ENCODE measurements around the gene STK17A. TPM values are rescaled to one million over a fixed set of nuclear protein-coding genes. Genes with fewer than 3 reads are reported as not detected.
A peak's percentile ranks its signal among the peaks of the same experiment; 100 is the strongest.

The STK17A gene
- 42.3 TPM for polyA plus RNA-seq (2013, experiment 1 of 2; ENCODE audit: insufficient read length)
- polyA plus RNA-seq (2013, experiment 2 of 2; ENCODE audit: insufficient read length) = 43.2 TPM

DNA sequence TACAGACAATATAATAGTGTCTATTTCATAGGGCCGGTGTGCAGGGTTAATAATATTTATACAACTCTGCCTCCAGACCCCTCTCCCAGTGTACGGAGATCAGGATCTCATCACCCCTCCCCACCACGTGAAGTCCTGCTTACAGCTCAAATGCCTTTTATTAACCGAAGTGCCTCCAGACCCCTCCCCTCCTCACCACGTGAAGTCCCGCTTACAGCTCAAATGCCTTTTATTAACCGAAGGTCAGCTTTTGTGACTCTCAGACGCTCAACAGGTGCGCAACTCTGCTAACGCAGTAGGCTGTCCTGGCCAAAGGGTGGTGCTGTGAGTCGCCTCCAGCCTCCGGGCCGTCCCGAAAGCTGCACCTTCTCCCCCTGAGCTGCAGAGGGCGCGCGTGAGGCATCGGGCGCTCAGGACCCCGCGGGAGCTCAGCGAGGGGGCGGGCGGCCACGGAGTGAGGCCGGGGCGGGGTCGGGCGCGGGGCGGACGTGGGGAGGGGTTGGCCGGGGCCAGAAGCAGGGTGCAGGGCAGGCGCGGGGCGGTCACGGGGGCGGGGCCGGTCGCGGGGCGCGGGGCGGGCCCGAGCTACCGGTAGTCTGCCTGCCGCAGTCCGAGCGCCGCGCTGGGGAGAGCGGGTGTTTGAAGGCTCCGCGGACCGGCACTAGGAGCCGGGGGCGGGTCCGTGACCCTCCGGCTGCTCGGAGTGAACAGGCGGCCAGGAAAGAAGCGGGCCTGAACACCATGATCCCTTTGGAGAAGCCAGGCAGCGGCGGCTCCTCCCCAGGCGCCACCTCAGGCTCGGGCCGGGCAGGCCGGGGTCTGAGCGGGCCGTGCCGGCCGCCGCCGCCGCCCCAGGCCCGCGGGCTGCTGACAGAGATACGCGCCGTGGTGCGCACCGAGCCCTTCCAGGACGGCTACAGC lies at the start of gene STK17A:
Gene STK17A, plus strand, starts transcription at position 606 of the 921 bp plus-strand sequence. Its CDS starts 136 bp downstream, at position 742.
- peak; percentile 89 for DNase-seq

DNA sequence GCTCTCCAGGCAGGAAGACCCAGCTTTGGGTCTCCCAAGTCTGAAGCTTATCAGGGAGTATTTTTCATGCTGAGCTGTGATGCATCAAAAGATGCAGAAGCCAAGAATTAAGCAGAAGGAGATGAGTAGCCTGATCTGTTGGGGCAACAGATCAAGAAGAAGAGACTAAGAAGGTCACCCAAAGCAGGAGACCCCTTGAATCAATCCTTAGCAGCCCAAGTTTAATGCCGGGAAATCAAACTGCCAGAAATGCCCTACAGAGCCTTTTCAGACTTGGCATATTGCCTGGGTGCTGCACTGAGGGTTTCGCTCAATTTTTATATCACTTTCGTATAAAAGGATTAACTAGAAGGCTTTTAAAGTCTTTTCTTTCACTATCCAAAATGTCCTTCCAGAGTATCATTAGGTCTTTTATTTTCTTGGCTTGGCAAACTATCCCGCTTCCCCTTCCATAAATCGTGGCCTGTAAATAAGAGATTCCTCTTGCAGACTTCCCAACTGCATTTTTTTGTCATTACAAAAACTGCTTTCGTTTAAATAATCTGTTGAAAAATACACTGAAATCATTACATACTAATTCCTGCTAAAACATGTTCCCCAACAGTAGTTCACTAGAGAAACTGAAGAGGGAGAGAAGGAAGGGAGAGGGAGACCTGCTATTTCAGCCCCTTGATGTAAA lies 49.0 kb upstream of the STK17A start:
- DNase-seq = peak; percentile 84

DNA sequence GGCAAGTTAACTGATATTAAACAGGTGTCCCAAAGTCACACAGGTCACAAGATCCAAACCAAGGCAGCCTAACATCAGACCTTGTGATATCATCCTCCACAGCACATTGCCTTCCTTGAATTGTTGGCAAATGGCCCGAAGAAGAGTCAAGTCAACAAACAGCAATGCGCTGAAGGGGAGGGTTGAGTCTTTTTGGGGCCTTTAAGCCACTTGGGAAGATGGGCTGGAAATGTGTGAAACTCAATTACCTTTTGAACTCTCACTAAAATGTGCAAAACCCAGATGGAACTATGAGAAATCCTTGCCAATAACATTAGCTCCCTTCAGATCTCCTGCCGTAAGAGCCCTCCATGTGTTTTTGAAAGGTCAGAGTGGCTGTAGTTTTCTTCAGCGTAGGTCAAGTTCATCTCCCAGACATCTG lies 47.9 kb upstream of the STK17A start:
- peak; percentile 76 for DNase-seq

DNA sequence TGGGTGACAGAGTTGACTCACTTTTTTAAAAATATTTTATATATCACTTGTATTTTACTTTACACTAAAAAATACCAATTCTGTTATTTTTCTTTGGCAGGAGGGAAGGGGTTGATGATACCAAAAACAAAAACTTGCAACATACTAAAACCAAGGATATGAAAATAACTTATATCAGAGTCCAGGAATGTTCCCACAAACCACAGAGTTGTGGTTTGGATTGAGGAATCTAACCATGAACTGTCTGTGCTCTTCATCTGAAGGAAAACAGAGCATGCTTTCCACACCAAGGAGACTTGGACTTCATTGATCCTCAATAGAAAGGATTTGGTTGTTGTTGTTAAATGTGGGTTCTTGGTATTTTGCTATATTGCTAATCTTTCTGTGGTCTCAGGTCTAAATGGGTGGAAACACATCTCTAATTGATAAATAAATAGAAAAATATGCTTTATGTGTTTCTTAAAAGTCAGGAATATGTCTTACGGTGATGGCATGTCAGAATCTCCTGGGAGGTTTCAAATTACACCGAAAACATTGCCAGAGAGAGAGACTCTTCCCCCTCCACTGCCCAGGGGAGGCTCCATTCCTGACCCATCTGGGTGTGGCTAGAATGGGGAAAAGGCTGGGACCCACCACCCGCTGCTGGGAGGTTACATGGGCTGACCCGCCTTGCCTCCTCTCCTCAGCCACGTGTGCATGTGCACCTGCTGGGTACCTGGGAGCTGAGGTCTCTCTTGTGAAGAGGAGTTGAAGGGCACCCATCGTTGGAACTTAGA lies 46.9 kb upstream of the STK17A start:
- DNase-seq = peak; percentile 94

DNA sequence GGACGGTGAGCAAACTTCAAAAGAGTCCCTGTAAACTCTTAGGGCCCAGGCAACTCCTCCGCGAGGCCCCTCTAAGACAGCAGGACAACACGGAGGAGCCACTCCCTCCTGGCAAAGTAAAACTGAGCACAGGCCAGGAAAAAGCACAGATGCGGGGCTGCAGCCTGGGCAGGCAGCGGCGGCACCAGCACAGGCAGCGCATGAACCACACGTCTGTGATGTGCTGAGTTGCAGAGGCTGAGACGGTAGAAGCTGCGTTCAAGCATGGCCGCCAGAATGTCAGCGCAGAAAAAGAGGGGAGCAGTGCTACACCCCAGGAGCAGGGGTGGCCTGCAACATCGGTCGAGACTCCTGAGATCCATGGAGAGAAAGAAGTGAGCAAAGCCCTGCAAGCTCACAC lies 46.1 kb upstream of the STK17A start:
- DNase-seq = no peak

DNA sequence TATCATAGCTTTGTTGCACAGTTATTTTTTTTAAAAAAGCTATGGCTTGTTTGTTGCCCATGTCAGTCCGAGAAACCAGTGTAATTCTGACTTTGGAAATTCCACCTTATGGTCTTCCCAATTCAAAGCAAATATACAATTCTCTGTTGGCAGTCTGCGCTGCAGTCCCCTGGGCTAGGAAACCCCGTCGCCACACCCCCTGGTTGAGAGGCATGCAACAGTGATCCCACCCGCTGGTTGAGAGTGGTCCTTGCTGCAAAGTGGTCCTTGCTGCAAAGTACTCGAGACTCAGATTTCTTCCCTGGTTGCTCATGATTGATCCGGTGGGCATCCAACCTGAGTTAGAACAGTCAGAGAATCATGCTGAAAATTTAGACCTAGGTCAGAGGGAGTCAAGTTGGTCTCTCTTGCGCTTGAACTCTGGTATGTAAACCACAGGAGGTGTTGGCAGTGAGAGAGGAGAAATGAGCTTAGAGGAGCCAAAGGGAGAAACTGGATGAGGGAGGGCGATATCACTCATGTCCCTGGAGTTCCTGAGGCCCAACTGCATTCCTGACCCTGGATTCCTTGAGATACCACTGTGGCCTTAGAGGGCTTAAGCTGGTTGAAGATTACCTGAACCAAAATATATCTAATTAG lies 45.0 kb upstream of the STK17A start:
- DNase-seq = peak; percentile 34

DNA sequence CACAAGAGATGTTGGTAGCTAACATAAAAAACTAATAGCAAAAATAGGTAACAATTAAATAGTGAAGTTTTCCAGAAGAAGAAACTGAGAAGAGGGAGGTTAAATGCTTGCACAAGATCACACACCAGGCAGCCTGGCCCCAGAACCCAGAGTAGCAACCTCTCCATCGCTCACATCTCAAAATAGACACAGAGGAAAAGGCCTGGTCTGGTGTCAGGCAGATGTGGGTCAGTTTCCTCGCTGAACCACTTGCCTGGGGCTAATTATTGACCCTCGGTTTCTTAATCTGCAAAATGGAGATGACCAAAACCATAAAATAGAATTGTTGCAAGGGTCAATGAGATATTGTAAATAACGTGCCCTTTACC lies 44.5 kb upstream of the STK17A start:
- no peak for DNase-seq

DNA sequence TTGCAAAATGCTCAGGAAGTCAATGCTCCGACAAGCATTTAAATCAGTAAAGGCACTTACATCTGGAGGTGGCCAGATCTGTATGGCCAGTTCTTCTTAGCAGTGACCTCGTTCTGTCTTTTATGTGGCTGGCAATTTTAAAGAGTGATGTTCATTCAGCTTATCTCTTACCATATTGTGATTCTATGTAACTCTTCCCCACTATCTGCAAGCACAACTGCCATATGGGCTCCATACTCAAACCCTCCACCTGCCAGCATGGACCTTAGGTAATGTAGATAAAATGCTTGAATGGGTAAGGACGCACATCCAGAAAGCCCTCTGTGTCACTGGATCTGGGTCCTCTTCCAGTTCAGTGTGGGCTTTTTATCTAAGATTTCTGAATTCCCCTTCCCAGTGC lies 42.4 kb upstream of the STK17A start:
- DNase-seq = no peak

DNA sequence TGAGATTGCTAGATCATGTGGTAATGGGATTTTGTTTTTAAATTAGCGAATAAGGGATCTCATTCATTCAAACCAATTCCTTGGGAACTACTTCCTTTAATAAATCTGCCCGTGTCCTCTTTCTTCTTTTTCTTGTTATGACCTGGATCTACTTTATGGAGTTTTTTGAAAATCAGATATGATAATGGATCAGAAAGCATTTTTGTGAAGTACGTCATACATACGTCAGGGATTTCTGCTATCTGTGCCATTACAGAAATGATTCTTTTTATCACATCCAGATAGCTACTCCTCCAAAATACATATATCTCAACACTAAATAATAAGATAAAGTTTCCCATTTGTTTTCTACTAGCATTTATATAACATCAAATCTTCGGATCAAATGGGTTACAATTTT lies 40.2 kb upstream of the STK17A start:
- no peak for DNase-seq

DNA sequence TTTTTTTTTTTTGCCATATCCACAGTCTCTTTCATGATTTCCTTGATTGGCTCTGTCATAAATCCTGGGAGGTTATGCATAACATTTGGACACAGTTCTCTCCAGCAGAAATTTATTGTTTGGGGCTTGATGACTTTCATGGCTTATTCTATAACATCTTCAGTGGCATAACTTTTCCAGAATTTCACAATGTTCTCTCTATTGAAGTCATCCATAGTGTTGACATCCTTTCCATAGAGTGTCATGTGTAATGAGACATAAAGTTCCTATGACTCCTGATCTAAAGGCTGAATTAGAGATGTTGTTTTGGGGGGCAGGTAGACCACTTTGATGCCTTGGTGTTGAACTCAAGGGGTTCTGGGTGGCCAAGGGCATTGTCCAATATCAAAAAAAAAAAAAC lies 36.7 kb upstream of the STK17A start:
- DNase-seq = peak; percentile 31

DNA sequence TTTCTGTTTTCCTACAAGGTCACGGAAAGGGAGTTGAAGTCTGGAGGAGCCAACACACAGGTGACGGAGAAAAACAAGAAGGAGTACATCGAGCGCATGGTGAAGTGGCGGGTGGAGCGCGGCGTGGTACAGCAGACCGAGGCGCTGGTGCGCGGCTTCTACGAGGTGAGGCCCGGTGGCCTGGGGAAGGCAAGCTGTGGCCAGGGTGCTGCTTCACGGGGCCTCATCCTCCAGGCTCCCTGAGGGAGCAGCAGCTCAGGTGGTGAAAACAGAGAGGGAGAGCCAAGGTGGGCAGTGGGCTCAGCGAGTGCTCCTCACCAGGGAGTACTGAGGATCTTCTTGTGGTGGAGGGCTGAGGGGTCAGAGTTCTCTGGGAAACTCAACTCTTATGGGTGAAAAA lies 32.5 kb upstream of the STK17A start:
- no peak for DNase-seq

DNA sequence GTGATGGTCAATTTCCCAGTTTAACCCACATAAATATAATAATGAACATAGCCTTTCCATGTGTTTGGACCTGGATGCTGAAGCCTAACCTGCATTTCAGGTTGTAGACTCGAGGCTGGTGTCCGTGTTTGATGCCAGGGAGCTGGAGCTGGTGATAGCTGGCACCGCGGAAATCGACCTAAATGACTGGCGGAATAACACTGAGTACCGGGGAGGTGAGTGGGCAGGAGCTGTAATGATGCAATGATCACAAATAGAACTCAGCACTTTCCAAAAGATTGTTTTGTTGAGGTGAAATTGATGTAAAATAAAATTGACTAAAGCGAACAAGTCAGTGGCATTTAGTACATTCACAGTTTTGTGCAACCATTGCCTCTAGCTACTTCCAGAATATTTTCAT lies 30.8 kb upstream of the STK17A start:
- no peak for DNase-seq

DNA sequence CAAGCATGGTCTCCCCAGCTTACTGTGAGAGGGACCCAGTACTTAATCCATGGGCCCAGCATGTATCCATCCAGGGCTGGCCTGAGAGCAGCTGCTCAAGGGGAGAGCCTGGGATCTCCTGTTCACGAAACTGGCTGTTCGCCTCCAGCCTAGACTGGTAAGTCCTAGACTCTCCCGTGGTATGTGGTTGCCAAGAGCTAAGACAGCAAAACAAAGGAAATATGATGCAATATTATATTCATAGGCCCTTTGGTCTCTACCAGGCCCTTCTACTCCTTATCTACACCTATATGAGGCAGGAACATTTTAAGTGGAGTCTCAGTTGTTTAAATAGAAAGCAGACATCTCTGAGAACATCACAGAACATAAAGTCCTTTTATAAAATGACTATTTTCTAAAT lies 28.9 kb upstream of the STK17A start:
- DNase-seq = peak; percentile 43

DNA sequence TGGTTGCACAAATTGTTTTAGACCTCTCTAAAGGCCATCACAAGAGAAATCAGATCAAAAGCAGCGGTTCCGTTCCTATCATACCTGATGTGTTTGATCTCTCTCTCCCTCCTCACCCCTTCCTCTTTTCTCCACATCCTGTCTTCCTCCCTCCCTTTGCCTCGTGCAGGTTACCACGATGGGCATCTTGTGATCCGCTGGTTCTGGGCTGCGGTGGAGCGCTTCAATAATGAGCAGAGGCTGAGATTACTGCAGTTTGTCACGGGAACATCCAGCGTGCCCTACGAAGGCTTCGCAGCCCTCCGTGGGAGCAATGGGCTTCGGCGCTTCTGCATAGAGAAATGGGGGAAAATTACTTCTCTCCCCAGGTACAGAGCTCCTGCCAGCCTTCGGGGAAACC lies 28.5 kb upstream of the STK17A start:
- no peak for DNase-seq

DNA sequence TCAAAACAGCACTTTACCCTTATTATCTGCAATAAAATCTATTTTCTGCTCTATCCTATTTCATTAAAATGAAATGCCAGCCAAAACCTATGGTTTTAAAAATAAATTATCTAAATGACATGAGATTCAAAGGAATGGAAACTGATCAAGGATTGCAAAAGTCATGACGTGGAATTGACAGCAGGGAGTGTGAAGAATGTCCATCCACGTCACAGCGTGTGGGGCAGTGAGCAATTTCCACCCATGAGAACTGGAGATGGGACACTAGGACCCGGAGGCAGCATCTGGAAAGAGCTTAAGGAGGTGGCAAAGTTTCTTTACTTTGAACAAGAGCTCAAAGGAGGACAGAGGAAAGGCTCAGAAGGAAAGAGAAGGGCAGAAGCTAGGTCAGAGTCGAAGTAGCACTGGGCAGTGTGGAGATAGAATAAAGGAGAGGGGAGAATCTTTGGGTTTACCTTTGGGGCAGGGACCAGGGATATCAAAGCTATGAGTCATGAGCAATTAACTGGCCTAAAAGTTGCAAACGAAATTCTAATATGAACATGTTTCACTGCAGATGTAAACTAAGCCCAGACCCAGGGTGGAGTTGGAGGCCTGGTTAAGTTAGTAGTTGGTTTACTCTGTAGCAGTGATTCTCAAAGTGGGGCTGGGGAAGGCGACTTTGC lies 24.9 kb upstream of the STK17A start:
- no peak for DNase-seq

DNA sequence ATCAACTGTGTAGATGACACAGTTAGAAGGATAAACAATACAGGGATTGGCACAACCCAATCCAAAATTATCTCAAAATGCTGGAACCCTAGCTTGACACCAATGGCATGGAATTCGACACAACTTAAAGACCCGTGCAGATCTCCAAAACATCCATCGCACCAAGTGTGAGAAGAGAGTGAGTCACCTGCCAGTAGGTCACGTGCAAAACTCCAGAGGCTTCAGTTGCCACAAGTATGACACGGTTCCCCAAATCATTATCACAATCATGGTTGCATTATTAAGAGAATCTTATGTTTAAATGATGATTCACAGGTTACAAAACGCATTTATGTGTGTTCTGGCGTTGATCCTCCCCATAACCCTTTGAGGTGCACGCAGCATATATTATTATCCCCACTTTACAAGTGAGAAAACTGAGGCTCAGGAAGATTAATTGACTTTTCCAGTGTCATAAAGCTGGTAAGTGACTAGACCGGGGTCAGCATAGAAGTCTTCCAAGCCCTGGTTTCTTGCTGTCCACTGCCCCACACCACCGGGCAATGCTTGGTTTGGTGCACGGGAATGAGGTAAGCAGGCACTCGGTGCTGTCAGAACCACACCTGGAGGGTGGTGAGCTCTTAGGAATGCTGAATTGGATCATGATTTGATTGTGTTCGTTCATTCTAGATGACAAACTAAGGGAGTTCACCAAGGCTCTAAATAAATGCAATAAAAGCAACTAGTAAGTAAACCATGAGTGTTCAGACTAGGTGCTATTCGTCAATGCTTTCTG lies 23.6 kb upstream of the STK17A start:
- no peak for DNase-seq

DNA sequence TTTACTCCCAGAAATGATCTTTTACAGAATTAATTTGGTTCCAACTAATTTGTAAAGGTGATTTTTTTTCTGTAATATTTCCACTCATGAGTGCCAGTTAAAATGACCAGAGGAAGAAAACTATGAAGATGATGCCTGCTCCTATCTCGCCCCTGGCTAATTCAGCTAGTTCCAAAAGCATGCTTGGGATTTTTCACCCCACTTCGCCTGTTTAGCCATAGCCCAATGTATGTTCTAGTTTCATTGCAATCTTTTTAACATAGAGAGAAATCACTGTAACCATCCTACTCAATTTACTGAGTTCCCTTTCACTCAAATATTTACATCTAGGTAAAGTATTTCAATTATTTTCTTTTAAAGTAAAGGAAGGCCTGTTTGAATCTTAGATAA lies 23.0 kb upstream of the STK17A start:
- DNase-seq = no peak

DNA sequence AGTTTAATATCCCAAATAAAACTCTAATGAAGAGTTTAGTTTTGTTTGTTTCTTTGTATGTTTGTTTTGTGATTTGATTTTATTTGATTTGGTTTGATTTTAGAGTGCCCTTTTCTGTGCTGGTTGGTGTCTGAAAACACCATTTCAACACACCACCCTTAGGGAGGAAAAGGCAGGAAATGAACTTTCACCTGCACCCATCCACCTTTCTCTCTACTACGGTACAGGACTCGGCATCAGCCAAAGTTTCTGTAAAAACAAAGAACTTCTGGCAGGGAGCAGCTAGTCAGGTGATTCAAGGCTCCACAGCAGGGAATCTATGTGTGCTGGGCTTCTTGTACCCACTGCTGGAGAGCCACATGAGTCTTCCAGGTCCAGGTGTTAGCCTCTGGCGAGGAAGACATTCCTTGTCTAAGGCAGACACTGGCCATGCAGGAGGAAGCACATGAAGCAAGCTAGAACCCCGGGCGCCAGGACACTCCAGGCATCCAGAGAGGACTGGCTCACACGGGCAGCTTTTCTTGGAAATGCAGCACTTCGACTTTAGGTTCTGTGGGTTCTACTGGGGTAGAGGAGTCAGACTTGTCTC lies 22.1 kb upstream of the STK17A start:
- no peak for DNase-seq

DNA sequence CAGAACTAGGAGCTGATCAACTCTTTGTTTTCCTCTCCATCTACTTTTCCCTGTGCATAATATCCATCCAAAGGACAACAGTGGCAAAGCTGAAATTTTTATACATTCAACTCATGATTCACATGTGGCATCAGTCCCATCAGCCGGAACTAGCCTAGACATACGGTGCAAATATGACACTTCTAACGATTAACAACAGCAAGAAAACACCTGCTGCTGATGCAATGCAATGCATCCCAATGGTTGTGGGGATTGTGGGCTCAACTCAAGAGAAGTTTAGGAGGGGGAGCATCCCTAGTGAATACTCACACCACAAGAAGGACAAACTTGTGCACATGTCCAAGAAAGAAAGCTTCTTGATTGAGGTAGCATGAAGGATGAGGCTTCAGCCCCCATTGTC lies 20.5 kb upstream of the STK17A start:
- DNase-seq = no peak

DNA sequence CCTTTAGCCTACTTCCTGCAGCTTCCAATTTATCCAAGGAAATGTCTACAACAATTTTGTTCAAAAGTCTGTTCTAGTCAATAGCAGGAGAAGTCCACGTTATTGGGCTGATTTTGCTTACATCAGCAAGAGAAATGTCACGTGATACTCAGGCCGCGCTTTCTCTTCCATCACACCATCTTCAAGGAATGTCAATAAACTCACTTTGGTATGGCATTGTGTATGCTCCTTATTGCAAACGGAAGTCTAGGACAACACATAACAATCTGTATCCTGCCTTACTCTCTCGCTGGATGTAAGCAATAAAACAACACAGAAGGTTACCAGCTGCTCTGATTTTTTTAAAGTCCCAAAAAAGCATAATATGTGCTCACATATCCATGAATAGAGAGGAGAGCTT lies 17.1 kb upstream of the STK17A start:
- peak; percentile 67 for DNase-seq

DNA sequence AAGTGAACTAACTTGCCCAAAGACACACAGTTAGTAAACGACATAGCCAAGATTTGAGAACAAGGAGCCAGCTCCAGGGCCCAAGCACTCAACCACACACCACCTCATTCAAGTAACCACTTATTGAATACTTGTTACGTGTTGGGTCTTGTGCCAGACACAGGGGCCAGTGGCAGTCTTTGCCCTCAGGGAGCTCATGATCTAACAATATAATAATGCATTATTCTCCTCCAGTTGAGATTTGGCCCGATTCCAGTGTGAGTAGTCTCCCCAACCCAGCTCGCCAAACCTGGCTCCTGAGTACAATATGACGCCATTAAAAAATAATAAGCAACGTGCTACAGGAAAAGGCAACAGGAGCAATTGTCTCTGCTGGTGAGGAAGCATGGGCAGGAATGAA lies 14.4 kb upstream of the STK17A start:
- DNase-seq = no peak
